GM19463 (cell line): ENCODE results near the gene PITRM1.

Experiments
- ATAC-seq: cut with Tn5 transposase; IDR thresholded peaks from one replicate; pipeline ENCODE4 v1.9.1; 2021; ENCODE audit warnings: mild to moderate bottlenecking, moderate library complexity; ENCODE audit not compliant: unreplicated experiment

Gene PITRM1

GRCh38 chr10:3167611-3168330, 4.8 kb downstream of the PITRM1 start:
- no peak for ATAC-seq

- ATAC-seq, result no peak
These were observed 5.9 kb downstream of the PITRM1 start for GRCh38 chr10:3166496-3167290.

GRCh38 chr10:3165196-3165595, 7.4 kb downstream of the PITRM1 start:
- ATAC-seq, result no peak

- no peak for ATAC-seq
These were observed 8.7 kb downstream of the PITRM1 start for GRCh38 chr10:3163879-3164278.

GRCh38 chr10:3162533-3162932, 10.0 kb downstream of the PITRM1 start:
- no peak for ATAC-seq

GRCh38 chr10:3159152-3159551, 13.4 kb downstream of the PITRM1 start:
- no peak for ATAC-seq

GRCh38 chr10:3154666-3155065, 17.9 kb downstream of the PITRM1 start:
- ATAC-seq, result no peak

GRCh38 chr10:3152566-3152935, 20.0 kb downstream of the PITRM1 start:
- no peak for ATAC-seq

- no peak for ATAC-seq
These were observed 20.6 kb downstream of the PITRM1 start for GRCh38 chr10:3151889-3152565.

- no peak for ATAC-seq
These were observed 21.6 kb downstream of the PITRM1 start for GRCh38 chr10:3150961-3151360.

GRCh38 chr10:3150366-3150765, 22.2 kb downstream of the PITRM1 start:
- ATAC-seq, result no peak

GRCh38 chr10:3149918-3150317, 22.7 kb downstream of the PITRM1 start:
- no peak for ATAC-seq

- no peak for ATAC-seq
These were observed 23.6 kb downstream of the PITRM1 start for GRCh38 chr10:3148994-3149393.

- no peak for ATAC-seq
These were observed 24.5 kb downstream of the PITRM1 start for GRCh38 chr10:3148041-3148440.

- no peak for ATAC-seq
These were observed 25.3 kb downstream of the PITRM1 start for GRCh38 chr10:3147117-3147820.

- no peak for ATAC-seq
These were observed 26.3 kb downstream of the PITRM1 start for GRCh38 chr10:3146289-3146688.

- ATAC-seq, result no peak
These were observed 27.2 kb downstream of the PITRM1 start for GRCh38 chr10:3145366-3145765.

- no peak for ATAC-seq
These were observed 28.7 kb downstream of the PITRM1 start for GRCh38 chr10:3143791-3144434.

GRCh38 chr10:3143366-3143765, 29.2 kb downstream of the PITRM1 start:
- ATAC-seq, result no peak

GRCh38 chr10:3142146-3142875, 30.3 kb downstream of the PITRM1 start:
- ATAC-seq, result no peak
